ENCODE measurements around the gene GNG7. TPM values are rescaled to one million over a fixed set of nuclear protein-coding genes. Genes with fewer than 3 reads are reported as not detected.
A peak's percentile ranks its signal among the peaks of the same experiment; 100 is the strongest.

The GNG7 gene
- total RNA-seq, 1 experiment from 2014 or later, result 1.1 TPM

DNA sequence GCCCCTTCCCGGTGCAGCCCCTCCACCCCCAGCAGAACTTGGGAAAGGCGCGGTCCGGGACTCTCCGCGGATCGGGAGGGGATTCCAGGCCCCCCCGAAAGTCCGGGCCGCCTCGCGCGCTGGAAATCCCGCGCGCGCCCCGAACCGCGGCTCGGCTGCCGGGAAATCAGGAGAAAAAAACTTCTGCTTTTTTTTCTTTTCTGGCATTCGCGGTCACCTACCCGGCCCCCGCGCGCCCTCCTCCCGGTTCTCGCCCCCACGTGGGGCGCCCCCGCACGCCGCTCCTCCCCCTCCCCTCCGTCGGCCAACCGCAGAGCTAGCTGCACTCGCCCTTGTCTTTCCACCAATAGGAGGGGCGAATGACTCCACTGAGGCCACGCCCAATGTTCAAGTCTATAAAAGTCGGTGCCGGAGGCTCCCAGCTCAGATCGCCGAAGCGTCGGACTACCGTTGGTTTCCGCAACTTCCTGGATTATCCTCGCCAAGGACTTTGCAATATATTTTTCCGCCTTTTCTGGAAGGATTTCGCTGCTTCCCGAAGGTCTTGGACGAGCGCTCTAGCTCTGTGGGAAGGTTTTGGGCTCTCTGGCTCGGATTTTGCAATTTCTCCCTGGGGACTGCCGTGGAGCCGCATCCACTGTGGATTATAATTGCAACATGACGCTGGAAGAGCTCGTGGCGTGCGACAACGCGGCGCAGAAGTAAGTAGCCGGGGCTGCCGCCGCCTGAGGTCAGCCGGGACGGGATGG is 226.6 kb downstream of the GNG7 start, which contains the start of gene GADD45B:
TSS of gene GADD45B (plus strand) at position 426 of the 749 bp plus-strand sequence. CDS start at position 658, 232 bp downstream.
- ATAC-seq, result peak; percentile 27
- POLR2A ChIA-PET (ENCODE audit: unreplicated experiment), result interaction anchor here (0.6 to 1.8 kb wide), 14 partner anchors 15 to 247 kb away, joined by 3 to 20 read pairs (median 6); no protein-coding TSS in a partner anchor
- peak within 1 kb of the TSS; percentile 60 for H2AFZ ChIP-seq (ENCODE audit: low read length)
- peaks cover 5% of the 10 kb centered on the region; the same call in 1 of the 2 replicates for H3K4me1 ChIP-seq (ENCODE audit: insufficient read depth, low read length)
- H3K27me3 ChIP-seq (ENCODE audit: low read length), result no peaks in the 10 kb centered on the region
- no peaks in the 10 kb centered on the region for H3K9me3 ChIP-seq (ENCODE audit: low read length)
- no peaks in the 10 kb centered on the region for H3K9me2 ChIP-seq (replicated peaks; ENCODE audit: low read length)
- no TSS peak for BruUV-seq (replicated peaks)
- no peak for TF ChIP-seq EZH2phosphoT487 (IDR thresholded peaks at IDR 0.05; ENCODE audit: borderline replicate concordance, low read length)
- TF ChIP-seq, protein P1, sequence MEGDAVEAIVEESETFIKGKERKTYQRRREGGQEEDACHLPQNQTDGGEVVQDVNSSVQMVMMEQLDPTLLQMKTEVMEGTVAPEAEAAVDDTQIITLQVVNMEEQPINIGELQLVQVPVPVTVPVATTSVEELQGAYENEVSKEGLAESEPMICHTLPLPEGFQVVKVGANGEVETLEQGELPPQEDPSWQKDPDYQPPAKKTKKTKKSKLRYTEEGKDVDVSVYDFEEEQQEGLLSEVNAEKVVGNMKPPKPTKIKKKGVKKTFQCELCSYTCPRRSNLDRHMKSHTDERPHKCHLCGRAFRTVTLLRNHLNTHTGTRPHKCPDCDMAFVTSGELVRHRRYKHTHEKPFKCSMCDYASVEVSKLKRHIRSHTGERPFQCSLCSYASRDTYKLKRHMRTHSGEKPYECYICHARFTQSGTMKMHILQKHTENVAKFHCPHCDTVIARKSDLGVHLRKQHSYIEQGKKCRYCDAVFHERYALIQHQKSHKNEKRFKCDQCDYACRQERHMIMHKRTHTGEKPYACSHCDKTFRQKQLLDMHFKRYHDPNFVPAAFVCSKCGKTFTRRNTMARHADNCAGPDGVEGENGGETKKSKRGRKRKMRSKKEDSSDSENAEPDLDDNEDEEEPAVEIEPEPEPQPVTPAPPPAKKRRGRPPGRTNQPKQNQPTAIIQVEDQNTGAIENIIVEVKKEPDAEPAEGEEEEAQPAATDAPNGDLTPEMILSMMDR (conservative IDR thresholded peaks at IDR 0.05; ENCODE audit: low read depth, low read length), result no peak
- no peak for TF ChIP-seq EZH2 (IDR thresholded peaks at IDR 0.05; ENCODE audit: low read length, unreplicated experiment)
- CTCF ChIA-PET, result interaction anchor here (0.6 to 1.9 kb wide), 6 partner anchors 16 to 135 kb away, joined by 4 to 10 read pairs (median 6); no protein-coding TSS in a partner anchor
- H3K4me2 ChIP-seq (ENCODE audit: low read length), result peak within 1 kb of the TSS; percentile 92
- peak within 1 kb of the TSS; percentile 64 for H3K27ac ChIP-seq (ENCODE audit: low read length)
- H3F3A ChIP-seq (ENCODE audit: low read length, unreplicated experiment), result no peaks in the 10 kb centered on the region
- H3K79me2 ChIP-seq (ENCODE audit: low read length), result peaks cover 38% of the 10 kb centered on the region
- peaks cover 14% of the 10 kb centered on the region for H3K36me3 ChIP-seq (ENCODE audit: low read depth, low read length)
- H4K20me1 ChIP-seq (ENCODE audit: low read length), result peaks cover 17% of the 10 kb centered on the region
- peak within 1 kb of the TSS; percentile 100 for H3K4me3 ChIP-seq (ENCODE audit: low read length)
- intact Hi-C loops (cut with micrococcal nuclease), result loop anchor here (1.0 kb wide), 3 partner anchors 67 to 135 kb away; no protein-coding TSS in a partner anchor
- DNase-seq, result peak; percentile 95
- peak within 1 kb of the TSS; percentile 86 for H3K9ac ChIP-seq (ENCODE audit: low read length)

DNA sequence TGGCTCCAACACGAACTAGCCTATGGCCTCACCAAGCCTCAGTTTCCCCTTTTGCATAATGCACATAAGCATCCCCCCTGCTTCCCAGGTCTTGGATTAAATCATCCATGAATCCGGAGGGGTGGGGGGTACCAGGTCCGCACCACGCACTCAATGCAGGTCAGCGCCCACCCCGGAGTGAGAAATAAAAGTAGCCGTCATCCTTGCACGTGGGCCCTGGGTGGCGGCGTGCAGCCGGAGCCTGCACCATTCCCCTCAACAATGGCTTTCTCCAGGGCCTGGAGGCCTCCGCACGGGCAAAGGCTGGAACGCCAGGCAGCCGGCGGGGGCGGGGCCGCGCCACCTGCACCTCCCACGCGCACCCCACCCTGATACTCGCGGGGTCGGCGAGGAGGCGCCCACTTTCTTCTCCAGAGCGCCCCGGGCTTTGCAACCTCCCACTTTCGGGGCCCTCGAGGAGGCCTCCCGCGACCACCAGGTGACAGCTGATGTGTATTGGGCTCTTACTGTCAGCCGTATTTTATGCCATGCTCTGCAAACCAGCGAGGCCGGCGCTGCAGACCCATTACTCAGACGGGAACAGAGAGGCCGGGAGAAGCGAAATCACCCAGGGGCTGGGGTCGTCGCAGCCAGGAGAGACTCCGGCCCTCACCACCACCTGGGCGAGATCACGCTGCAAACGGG is 227.3 kb downstream of the GNG7 start:
- Histone ChIP-seq H3K27me3 (ENCODE audit: low read length) (no peaks in the 10 kb centered on the region), H3F3A (ENCODE audit: low read length, unreplicated experiment) (no peaks in the 10 kb centered on the region), H3K4me1 (ENCODE audit: insufficient read depth, low read length) (peaks cover 5% of the 10 kb centered on the region; the same call in 1 of the 2 replicates), H3K4me3 (ENCODE audit: low read length) (peak overlapping the region; percentile 100), H3K36me3 (ENCODE audit: low read depth, low read length) (peaks cover 14% of the 10 kb centered on the region), H4K20me1 (ENCODE audit: low read length) (peaks cover 17% of the 10 kb centered on the region), H3K79me2 (ENCODE audit: low read length) (peaks cover 38% of the 10 kb centered on the region), H3K9me3 (ENCODE audit: low read length) (no peaks in the 10 kb centered on the region), H3K4me2 (ENCODE audit: low read length) (peak overlapping the region; percentile 89), H3K27ac (ENCODE audit: low read length) (peak overlapping the region; percentile 60), H2AFZ (ENCODE audit: low read length) (peak overlapping the region; percentile 60), H3K9ac (ENCODE audit: low read length) (peak overlapping the region; percentile 48), H3K9me2 (replicated peaks; ENCODE audit: low read length) (no peaks in the 10 kb centered on the region)
- intact Hi-C loops (cut with micrococcal nuclease), result loop anchor here (1.0 kb wide), 1 partner anchor 136 kb away; no protein-coding TSS in a partner anchor
- no TSS peak for BruUV-seq (replicated peaks)
- POLR2A ChIA-PET (ENCODE audit: unreplicated experiment), result interaction anchor here (0.6 to 1.8 kb wide), 10 partner anchors 16 to 136 kb away, joined by 3 to 20 read pairs (median 6); no protein-coding TSS in a partner anchor
- CTCF ChIA-PET, result interaction anchor here (0.6 to 1.9 kb wide), 4 partner anchors 16 to 144 kb away, joined by 3 to 6 read pairs (median 6); no protein-coding TSS in a partner anchor
- ATAC-seq, result peak; percentile 36
- TF ChIP-seq EZH2phosphoT487 (IDR thresholded peaks at IDR 0.05; ENCODE audit: borderline replicate concordance, low read length), result peak; percentile 60; the same call in 1 of the 2 replicates
- TF ChIP-seq, protein P1 (conservative IDR thresholded peaks at IDR 0.05; ENCODE audit: low read depth, low read length), result no peak
- TF ChIP-seq EZH2 (IDR thresholded peaks at IDR 0.05; ENCODE audit: low read length, unreplicated experiment), result no peak
- DNase-seq, result peak; percentile 58
